ENCODE results near the gene MESD.

DNA sequence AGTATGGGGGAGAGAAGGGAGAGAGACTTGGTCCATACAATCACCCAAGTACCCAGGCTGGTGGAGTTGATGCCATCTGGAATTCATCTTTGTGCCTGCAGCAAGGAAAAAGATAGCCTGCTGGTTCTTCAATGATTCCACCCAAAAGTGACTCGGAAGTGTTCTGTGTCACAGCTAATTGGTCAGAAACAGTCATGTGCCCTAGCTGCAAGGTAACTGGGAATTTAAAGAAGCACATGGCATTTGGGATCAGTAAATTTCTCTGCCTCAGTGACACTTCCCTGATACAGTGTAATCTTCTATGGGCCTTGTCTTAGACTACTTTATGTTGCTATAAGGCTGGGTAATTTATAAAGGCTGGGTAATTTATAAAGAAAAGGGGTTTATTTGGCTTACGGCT, 28.6 kb upstream of the MESD start:
- TF ChIP-seq YY1 (IDR thresholded peaks at IDR 0.05; ENCODE audit: insufficient read depth, insufficient read length) (no peak), ZNF274 (IDR thresholded peaks at IDR 0.05; ENCODE audit: low read depth, low read length) (no peak), SUZ12 (IDR thresholded peaks at IDR 0.05; ENCODE audit: extremely low read depth, insufficient read depth, insufficient read length) (no peak)

Data from NT2/D1 (cell line).